Large intestine (tissue), 3 donors: ENCODE measurements around the gene SULT2B1. TPM values are rescaled to one million over a fixed set of nuclear protein-coding genes. Genes with fewer than 3 reads are reported as not detected.
A peak's percentile ranks its signal among the peaks of the same experiment; 100 is the strongest.
"Not testable (repeated sequence)": the region's sequence is repeated elsewhere in the genome, so short reads cannot be mapped to it uniquely, and the experiment has no call there.

Experiments used
- DNase-seq, 2 donors: peaks; one replicate each; pipeline versions ENCODE4 v3.0.0 to v3.0.0-alpha.2; 2013
- H3K27ac ChIP-seq: one replicate; pipeline ENCODE4 v1.5.1; 2013; ENCODE audit warnings: low read length
- H3K27me3 ChIP-seq: 2 replicates; pipeline ENCODE4 v1.6.1; 2013; ENCODE audit warnings: low read length; ENCODE audit not compliant: control insufficient read depth, insufficient read depth
- H3K36me3 ChIP-seq: 2 replicates; pipeline ENCODE4 v1.6.1; 2013; ENCODE audit warnings: low read length; ENCODE audit not compliant: control insufficient read depth, insufficient read depth
- H3K4me1 ChIP-seq: one replicate; pipeline ENCODE4 v1.6.1; 2013; ENCODE audit warnings: low read length; ENCODE audit not compliant: control insufficient read depth, insufficient read depth
- H3K4me3 ChIP-seq: one replicate; pipeline ENCODE4 v1.5.1; 2013; ENCODE audit warnings: low read length
- H3K9me3 ChIP-seq: one replicate; pipeline ENCODE4 v1.6.1; 2013; ENCODE audit warnings: mild to moderate bottlenecking, low read depth, low read length, moderate library complexity; ENCODE audit not compliant: control insufficient read depth
- WGBS: methylation state at CpG from one replicate; pipeline ENCODE4 v1.1.5; 2013; ENCODE audit warnings: low lambda C conversion rate; ENCODE audit not compliant: insufficient coverage; 5-methylcytosine and 5-hydroxymethylcytosine counted together
- polyA plus RNA-seq: library from polyadenylated mRNA; unstranded; fragments of 120-200 nt; gene quantifications from one replicate; pipeline ENCODE4 v1.2.1, GENCODE V29; 2013

Gene SULT2B1
- polyA plus RNA-seq, 1 donor: 1.0 TPM

- Histone ChIP-seq H3K9me3 (peaks cover 6% of the 10 kb centered on the region), H3K27me3 (no peaks in the 10 kb centered on the region), H3K4me3 (no peak overlapping the region), H3K27ac (no peak overlapping the region), H3K4me1 (no peaks in the 10 kb centered on the region), H3K36me3 (no peaks in the 10 kb centered on the region)
- DNase-seq: no peak
- WGBS: no CpG with 5 or more reads among the region's 4 CpGs
These were observed 22.8 kb upstream of the SULT2B1 start for GRCh38 chr19:48529156-48529555.

- 71% methylated on average over 3 of the region's 20 CpGs for WGBS
- no peak for DNase-seq
- no peak overlapping the region for H3K27ac ChIP-seq
- no peaks in the 10 kb centered on the region for H3K27me3 ChIP-seq
- no peaks in the 10 kb centered on the region for H3K36me3 ChIP-seq
- peaks cover 6% of the 10 kb centered on the region for H3K9me3 ChIP-seq
- no peak overlapping the region for H3K4me3 ChIP-seq
- no peaks in the 10 kb centered on the region for H3K4me1 ChIP-seq
These were observed 21.8 kb upstream of the SULT2B1 start for GRCh38 chr19:48530066-48530720.

GRCh38 chr19:48530770-48531169, 21.2 kb upstream of the SULT2B1 start:
- Histone ChIP-seq H3K27me3 (no peaks in the 10 kb centered on the region), H3K4me1 (no peaks in the 10 kb centered on the region), H3K27ac (no peak overlapping the region), H3K9me3 (peaks cover 6% of the 10 kb centered on the region), H3K36me3 (no peaks in the 10 kb centered on the region), H3K4me3 (no peak overlapping the region)
- WGBS: no CpG with 5 or more reads among the region's 6 CpGs
- DNase-seq: no peak

- Histone ChIP-seq H3K9me3 (no peaks in the 10 kb centered on the region), H3K36me3 (no peaks in the 10 kb centered on the region), H3K27ac (no peak overlapping the region), H3K4me1 (no peaks in the 10 kb centered on the region), H3K4me3 (no peak overlapping the region), H3K27me3 (no peaks in the 10 kb centered on the region)
- DNase-seq: no peak
- WGBS: no CpG with 5 or more reads among the region's 10 CpGs
These were observed 18.2 kb upstream of the SULT2B1 start for GRCh38 chr19:48533770-48534169.

GRCh38 chr19:48537541-48537940, 14.4 kb upstream of the SULT2B1 start:
- no peak overlapping the region for H3K4me3 ChIP-seq
- H3K9me3 ChIP-seq: no peaks in the 10 kb centered on the region
- H3K27ac ChIP-seq: no peak overlapping the region
- no peaks in the 10 kb centered on the region for H3K27me3 ChIP-seq
- WGBS: no CpG with 5 or more reads among the region's 7 CpGs
- no peak for DNase-seq
- no peaks in the 10 kb centered on the region for H3K36me3 ChIP-seq
- no peaks in the 10 kb centered on the region for H3K4me1 ChIP-seq

GRCh38 chr19:48538057-48538456, 13.9 kb upstream of the SULT2B1 start:
- WGBS: 80% methylated on average over 1 of the region's 8 CpGs
- H3K4me3 ChIP-seq, H3K4me1 ChIP-seq, H3K36me3 ChIP-seq, H3K9me3 ChIP-seq, H3K27ac ChIP-seq, DNase-seq, H3K27me3 ChIP-seq: not testable (repeated sequence)

GRCh38 chr19:48539503-48540096, 12.4 kb upstream of the SULT2B1 start:
- no peak overlapping the region for H3K4me3 ChIP-seq
- no peaks in the 10 kb centered on the region for H3K36me3 ChIP-seq
- H3K27ac ChIP-seq: no peak overlapping the region
- H3K27me3 ChIP-seq: no peaks in the 10 kb centered on the region
- H3K9me3 ChIP-seq: no peaks in the 10 kb centered on the region
- 20% methylated on average over 1 of the region's 17 CpGs for WGBS
- H3K4me1 ChIP-seq: no peaks in the 10 kb centered on the region
- peak; percentile 52 to 70 for DNase-seq

- no CpG with 5 or more reads among the region's 7 CpGs for WGBS
- no peak overlapping the region for H3K27ac ChIP-seq
- H3K4me3 ChIP-seq: no peak overlapping the region
- no peaks in the 10 kb centered on the region for H3K27me3 ChIP-seq
- no peak for DNase-seq
- H3K9me3 ChIP-seq: no peaks in the 10 kb centered on the region
- no peaks in the 10 kb centered on the region for H3K4me1 ChIP-seq
- H3K36me3 ChIP-seq: no peaks in the 10 kb centered on the region
These were observed 11.9 kb upstream of the SULT2B1 start for GRCh38 chr19:48540110-48540509.

- no peak overlapping the region for H3K27ac ChIP-seq
- DNase-seq: no peak
- H3K36me3 ChIP-seq: no peaks in the 10 kb centered on the region
- no CpG with 5 or more reads among the region's 6 CpGs for WGBS
- no peaks in the 10 kb centered on the region for H3K27me3 ChIP-seq
- H3K4me1 ChIP-seq: no peaks in the 10 kb centered on the region
- H3K9me3 ChIP-seq: no peaks in the 10 kb centered on the region
- H3K4me3 ChIP-seq: no peak overlapping the region
These were observed 10.2 kb upstream of the SULT2B1 start for GRCh38 chr19:48541813-48542212.

GRCh38 chr19:48543121-48543710, 8.8 kb upstream of the SULT2B1 start:
- Histone ChIP-seq H3K36me3 (no peaks in the 10 kb centered on the region), H3K9me3 (peaks cover 3% of the 10 kb centered on the region), H3K4me3 (no peak overlapping the region), H3K27ac (no peak overlapping the region), H3K4me1 (no peaks in the 10 kb centered on the region), H3K27me3 (no peaks in the 10 kb centered on the region)
- no CpG with 5 or more reads among the region's 19 CpGs for WGBS
- peak in 1 of 2 donors; percentile 37 for DNase-seq
